Caco-2 (cell line): ENCODE measurements around the gene OLIG2. TPM values are rescaled to one million over a fixed set of nuclear protein-coding genes. Genes with fewer than 3 reads are reported as not detected.

ENCODE experiments used
- BruUV-seq: library from RNA; stranded (reverse); fragments of 400-500 nt; replicated peaks from 2 replicates; lab custom pipeline; 2021; lab: Mats Ljungman, UMichigan
- CTCF ChIA-PET: fragments of 300-600 bp; sonication (Branson Sonifier 250); formaldehyde crosslinking; loops from one replicate; lab custom pipeline; 2022; ENCODE audit warnings: antibody characterized with exemption; lab: Charles Lee
- POLR2A ChIA-PET: fragments of 300-600 bp; sonication (Branson Sonifier 250); formaldehyde crosslinking; loops from one replicate; lab custom pipeline; 2022; ENCODE audit warnings: antibody characterized with exemption; lab: Charles Lee
- DNase-seq, 2 experiments: peaks; one replicate each; pipeline versions ENCODE4 v3.0.0 to v3.0.0-alpha.2; 2020 to 2022
- H3K27me3 ChIP-seq: replicated peaks from 2 replicates; pipeline ENCODE4 v1.6.0; 2011; ENCODE audit warnings: low read length; ENCODE audit not compliant: control insufficient read depth, insufficient read depth
- H3K36me3 ChIP-seq: 2 replicates; pipeline ENCODE4 v1.5.1; 2011; ENCODE audit warnings: low read length; ENCODE audit not compliant: control insufficient read depth, insufficient read depth
- H3K4me1 ChIP-seq: fragments of 250-450 bp; sonication (Bioruptor Pico); 2 replicates; pipeline ENCODE4 v1.5.1; 2020; ENCODE audit warnings: mild to moderate bottlenecking
- H3K4me3 ChIP-seq: 2 replicates; pipeline ENCODE4 v1.5.1; 2011; ENCODE audit warnings: low read depth, mild to moderate bottlenecking, control low read depth, low read length
- H3K9me3 ChIP-seq: fragments of 250-450 bp; sonication (Bioruptor Pico); 2 replicates; pipeline ENCODE4 v1.5.1; 2020; ENCODE audit warnings: mild to moderate bottlenecking, moderate library complexity
- H3K27ac Mint-ChIP-seq: one replicate; pipeline ENCODE4 v1.8.0; 2022; ENCODE audit warnings: mixed read lengths; ENCODE audit not compliant: unreplicated experiment
- H3K27me3 Mint-ChIP-seq: one replicate; pipeline ENCODE4 v1.8.0; 2022; ENCODE audit warnings: mixed read lengths; ENCODE audit not compliant: insufficient read depth, unreplicated experiment
- H3K36me3 Mint-ChIP-seq: one replicate; pipeline ENCODE4 v1.8.0; 2022; ENCODE audit warnings: mild to moderate bottlenecking, mixed read lengths; ENCODE audit not compliant: insufficient read depth, unreplicated experiment
- H3K4me1 Mint-ChIP-seq: one replicate; pipeline ENCODE4 v1.8.0; 2022; ENCODE audit warnings: low read depth, mixed read lengths; ENCODE audit not compliant: unreplicated experiment
- H3K4me3 Mint-ChIP-seq: one replicate; pipeline ENCODE4 v1.8.0; 2022; ENCODE audit warnings: mild to moderate bottlenecking, moderate library complexity, mixed read lengths; ENCODE audit not compliant: unreplicated experiment
- H3K9me3 Mint-ChIP-seq: one replicate; pipeline ENCODE4 v1.8.0; 2022; ENCODE audit warnings: mixed read lengths; ENCODE audit not compliant: unreplicated experiment
- CTCF ChIP-seq, 2 experiments: fragments of 200-600 bp in 1 of 2; IDR thresholded peaks; 1 replicate in 1 of 2; 2 replicates in 1 of 2; pipeline versions ENCODE4 v1.5.1 to v1.8.0; 2011 to 2022; ENCODE audit warnings: antibody characterized with exemption in 1 of 2, control low read depth in 1 of 2, inconsistent platforms in 1 of 2, low read depth in 1 of 2, low read length in 1 of 2, mild to moderate bottlenecking in 1 of 2, moderate library complexity in 1 of 2; ENCODE audit not compliant: insufficient read depth in 1 of 2, severe bottlenecking in 1 of 2, unreplicated experiment in 1 of 2
- intact Hi-C: fragments of 100-400 bp; cut with micrococcal nuclease; formaldehyde crosslinking; loops from one replicate; pipeline ENCODE4 v1.10.0; 2022; ENCODE audit not compliant: unreplicated experiment
- total RNA-seq: library from RNA; stranded (reverse); gene quantifications from 2 replicates; pipeline ENCODE4 v1.2.3, GENCODE V29; 2022

Gene OLIG2
- total RNA-seq, 1 experiment from 2014 or later = not detected

GRCh38 chr21:33026878-33027400 lies 1.2 kb downstream of the OLIG2 start:
- peaks cover 25% of the 10 kb centered on the region for H3K27me3 Mint-ChIP-seq
- H3K36me3 Mint-ChIP-seq = no peaks in the 10 kb centered on the region
- POLR2A ChIA-PET = no interaction called here
- BruUV-seq = no TSS peak
- no peaks in the 10 kb centered on the region for H3K9me3 ChIP-seq
- no peak for DNase-seq
- no peak overlapping the region for H3K4me3 Mint-ChIP-seq
- intact Hi-C loops = no loop called here
- H3K4me1 ChIP-seq = no peaks in the 10 kb centered on the region
- no peak overlapping the region for H3K27ac Mint-ChIP-seq
- no peaks in the 10 kb centered on the region for H3K36me3 ChIP-seq
- TF ChIP-seq CTCF (IDR thresholded peaks at IDR 0.05; ENCODE audit: insufficient read depth in 1 of 2, low read depth in 1 of 2, low read length in 1 of 2, severe bottlenecking in 1 of 2, unreplicated experiment in 1 of 2) = no peak
- CTCF ChIA-PET = no interaction called here
- H3K27me3 ChIP-seq = no peaks in the 10 kb centered on the region
- no peaks in the 10 kb centered on the region for H3K9me3 Mint-ChIP-seq
- H3K4me1 Mint-ChIP-seq = no peaks in the 10 kb centered on the region
- no peak overlapping the region for H3K4me3 ChIP-seq

- H3K4me3 Mint-ChIP-seq = no peak overlapping the region
- H3K9me3 Mint-ChIP-seq = no peaks in the 10 kb centered on the region
- BruUV-seq = no TSS peak
- no peaks in the 10 kb centered on the region for H3K4me1 Mint-ChIP-seq
- H3K36me3 ChIP-seq = no peaks in the 10 kb centered on the region
- H3K4me3 ChIP-seq = no peak overlapping the region
- no peak for TF ChIP-seq CTCF (IDR thresholded peaks at IDR 0.05; ENCODE audit: insufficient read depth in 1 of 2, low read depth in 1 of 2, low read length in 1 of 2, severe bottlenecking in 1 of 2, unreplicated experiment in 1 of 2)
- no peak overlapping the region for H3K27ac Mint-ChIP-seq
- no peaks in the 10 kb centered on the region for H3K36me3 Mint-ChIP-seq
- no peaks in the 10 kb centered on the region for H3K9me3 ChIP-seq
- POLR2A ChIA-PET = no interaction called here
- no peak for DNase-seq
- H3K27me3 ChIP-seq = no peaks in the 10 kb centered on the region
- intact Hi-C loops = no loop called here
- CTCF ChIA-PET = no interaction called here
- H3K4me1 ChIP-seq = no peaks in the 10 kb centered on the region
- peaks cover 24% of the 10 kb centered on the region for H3K27me3 Mint-ChIP-seq
Measured at GRCh38 chr21:33027401-33028286, 1.9 kb downstream of the OLIG2 start.

GRCh38 chr21:33028287-33028670 lies 2.5 kb downstream of the OLIG2 start:
- Histone ChIP-seq H3K27me3 (no peaks in the 10 kb centered on the region), H3K4me1 (no peaks in the 10 kb centered on the region), H3K4me3 (no peak overlapping the region), H3K9me3 (no peaks in the 10 kb centered on the region), H3K36me3 (no peaks in the 10 kb centered on the region)
- Mint-ChIP-seq H3K36me3 (no peaks in the 10 kb centered on the region), H3K4me3 (no peak overlapping the region), H3K9me3 (no peaks in the 10 kb centered on the region), H3K4me1 (no peaks in the 10 kb centered on the region), H3K27ac (no peak overlapping the region), H3K27me3 (peaks cover 23% of the 10 kb centered on the region)
- no TSS peak for BruUV-seq
- intact Hi-C loops = no loop called here
- ChIA-PET POLR2A (no interaction called here), CTCF (no interaction called here)
- TF ChIP-seq CTCF (IDR thresholded peaks at IDR 0.05; ENCODE audit: insufficient read depth in 1 of 2, low read depth in 1 of 2, low read length in 1 of 2, severe bottlenecking in 1 of 2, unreplicated experiment in 1 of 2) = no peak
- DNase-seq = no peak
